ENCODE measurements around the gene LTBP1.

GRCh38 chr2:33126552-33126951 lies 179.8 kb downstream of the LTBP1 start:
- TF ChIP-seq, protein P1, sequence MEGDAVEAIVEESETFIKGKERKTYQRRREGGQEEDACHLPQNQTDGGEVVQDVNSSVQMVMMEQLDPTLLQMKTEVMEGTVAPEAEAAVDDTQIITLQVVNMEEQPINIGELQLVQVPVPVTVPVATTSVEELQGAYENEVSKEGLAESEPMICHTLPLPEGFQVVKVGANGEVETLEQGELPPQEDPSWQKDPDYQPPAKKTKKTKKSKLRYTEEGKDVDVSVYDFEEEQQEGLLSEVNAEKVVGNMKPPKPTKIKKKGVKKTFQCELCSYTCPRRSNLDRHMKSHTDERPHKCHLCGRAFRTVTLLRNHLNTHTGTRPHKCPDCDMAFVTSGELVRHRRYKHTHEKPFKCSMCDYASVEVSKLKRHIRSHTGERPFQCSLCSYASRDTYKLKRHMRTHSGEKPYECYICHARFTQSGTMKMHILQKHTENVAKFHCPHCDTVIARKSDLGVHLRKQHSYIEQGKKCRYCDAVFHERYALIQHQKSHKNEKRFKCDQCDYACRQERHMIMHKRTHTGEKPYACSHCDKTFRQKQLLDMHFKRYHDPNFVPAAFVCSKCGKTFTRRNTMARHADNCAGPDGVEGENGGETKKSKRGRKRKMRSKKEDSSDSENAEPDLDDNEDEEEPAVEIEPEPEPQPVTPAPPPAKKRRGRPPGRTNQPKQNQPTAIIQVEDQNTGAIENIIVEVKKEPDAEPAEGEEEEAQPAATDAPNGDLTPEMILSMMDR (IDR thresholded peaks at IDR 0.05) = no peak
- TF ChIP-seq EZH2 (IDR thresholded peaks at IDR 0.05; ENCODE audit: borderline replicate concordance, insufficient read depth, low read depth, low read length, poor library complexity, severe bottlenecking) = no peak
